Fibroblast of mammary gland (primary cell): Measurements from ENCODE around the gene FBXL19.
A peak's percentile ranks its signal among the peaks of the same experiment; 100 is the strongest.

ENCODE experiments used
- DNase-seq: peaks from one replicate; pipeline ENCODE4 v3.0.0-alpha.2; 2010; ENCODE audit warnings: low read depth
- H3K4me3 ChIP-seq: 2 replicates; pipeline ENCODE4 v1.5.1; 2011; ENCODE audit warnings: low read depth, mild to moderate bottlenecking, low read length, moderate library complexity; ENCODE audit not compliant: control insufficient read depth
- TF ChIP-seq, protein P1 (sequence below): conservative IDR thresholded peaks from 2 replicates; pipeline ENCODE4 v1.5.1; 2011; ENCODE audit warnings: low read depth, low read length, inconsistent platforms; ENCODE audit not compliant: control insufficient read depth, insufficient read depth

Gene FBXL19

DNA sequence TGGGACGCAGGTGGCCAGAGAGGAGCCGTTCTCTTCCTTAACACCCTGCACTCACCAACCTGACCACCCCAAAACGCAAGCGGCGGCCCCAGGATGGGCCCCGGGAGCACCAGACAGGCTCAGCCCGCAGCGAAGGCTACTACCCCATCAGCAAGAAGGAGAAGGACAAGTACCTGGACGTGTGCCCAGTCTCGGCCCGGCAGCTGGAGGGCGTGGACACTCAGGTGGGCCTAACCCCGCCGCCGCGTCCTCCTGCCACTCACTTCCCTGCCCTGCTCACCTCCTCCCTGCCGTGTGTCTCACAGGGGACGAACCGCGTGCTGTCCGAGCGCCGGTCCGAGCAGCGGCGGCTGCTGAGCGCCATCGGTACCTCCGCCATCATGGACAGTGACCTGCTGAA lies 57.1 kb downstream of the FBXL19 start:
- DNase-seq = no peak
- no peak overlapping the region for H3K4me3 ChIP-seq
- TF ChIP-seq, protein P1, sequence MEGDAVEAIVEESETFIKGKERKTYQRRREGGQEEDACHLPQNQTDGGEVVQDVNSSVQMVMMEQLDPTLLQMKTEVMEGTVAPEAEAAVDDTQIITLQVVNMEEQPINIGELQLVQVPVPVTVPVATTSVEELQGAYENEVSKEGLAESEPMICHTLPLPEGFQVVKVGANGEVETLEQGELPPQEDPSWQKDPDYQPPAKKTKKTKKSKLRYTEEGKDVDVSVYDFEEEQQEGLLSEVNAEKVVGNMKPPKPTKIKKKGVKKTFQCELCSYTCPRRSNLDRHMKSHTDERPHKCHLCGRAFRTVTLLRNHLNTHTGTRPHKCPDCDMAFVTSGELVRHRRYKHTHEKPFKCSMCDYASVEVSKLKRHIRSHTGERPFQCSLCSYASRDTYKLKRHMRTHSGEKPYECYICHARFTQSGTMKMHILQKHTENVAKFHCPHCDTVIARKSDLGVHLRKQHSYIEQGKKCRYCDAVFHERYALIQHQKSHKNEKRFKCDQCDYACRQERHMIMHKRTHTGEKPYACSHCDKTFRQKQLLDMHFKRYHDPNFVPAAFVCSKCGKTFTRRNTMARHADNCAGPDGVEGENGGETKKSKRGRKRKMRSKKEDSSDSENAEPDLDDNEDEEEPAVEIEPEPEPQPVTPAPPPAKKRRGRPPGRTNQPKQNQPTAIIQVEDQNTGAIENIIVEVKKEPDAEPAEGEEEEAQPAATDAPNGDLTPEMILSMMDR = no peak

DNA sequence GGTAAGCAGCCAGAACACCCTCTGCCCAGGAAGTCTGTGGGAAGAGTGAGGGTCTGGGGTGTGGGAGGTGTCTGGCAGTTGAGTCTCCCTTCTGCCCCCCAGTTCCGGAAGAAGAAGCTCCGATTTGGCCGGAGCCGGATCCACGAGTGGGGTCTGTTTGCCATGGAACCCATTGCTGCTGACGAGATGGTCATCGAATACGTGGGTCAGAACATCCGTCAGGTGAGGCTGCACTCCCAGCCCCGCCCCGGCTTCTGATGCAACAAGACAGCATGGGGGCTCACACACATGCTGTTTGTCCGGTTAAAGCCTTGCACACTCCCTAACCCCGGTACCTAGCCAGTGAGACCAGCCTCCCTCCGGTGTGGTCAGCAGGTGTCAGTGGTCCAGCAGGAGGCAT lies 57.6 kb downstream of the FBXL19 start:
- TF ChIP-seq, protein P1 = no peak
- no peak overlapping the region for H3K4me3 ChIP-seq
- no peak for DNase-seq

DNA sequence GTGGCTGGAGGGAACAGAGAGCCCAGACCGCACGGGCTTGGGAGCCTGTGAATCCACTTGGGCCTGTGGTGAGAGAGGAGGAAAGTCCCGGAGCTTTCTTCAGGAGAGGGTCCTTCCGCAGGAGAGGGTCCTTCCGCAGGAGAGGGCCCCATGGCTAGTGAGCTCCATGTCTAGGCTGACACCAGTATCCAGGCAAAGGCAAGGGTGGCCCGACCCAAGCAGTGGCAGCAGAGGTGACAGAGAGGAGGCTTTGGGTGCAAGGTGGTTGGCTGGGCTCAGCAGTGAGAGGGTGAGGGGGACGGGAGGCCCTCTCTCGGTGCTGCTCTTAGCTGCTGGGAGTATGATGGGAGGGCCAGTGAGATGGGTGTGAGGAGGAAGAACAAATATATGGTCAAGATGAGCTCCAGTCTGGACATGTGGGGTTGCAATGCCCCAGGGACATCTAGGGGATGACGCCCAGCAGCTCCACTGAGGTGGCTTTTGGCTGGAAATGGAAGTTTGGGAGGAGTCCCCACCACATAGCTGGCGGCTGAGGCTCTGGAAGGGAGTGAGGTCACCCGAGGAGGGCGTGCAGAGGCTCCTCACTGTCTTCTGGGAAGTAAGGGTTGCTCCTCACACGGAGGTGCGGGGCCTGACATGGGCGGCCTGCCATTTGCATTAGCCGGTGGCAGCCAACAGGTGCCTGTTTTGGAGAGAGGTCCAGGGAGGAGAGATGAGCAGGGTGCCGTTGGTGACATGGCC lies 59.3 kb downstream of the FBXL19 start:
- DNase-seq = peak; percentile 86
- H3K4me3 ChIP-seq = no peak overlapping the region
- TF ChIP-seq, protein P1 = no peak

DNA sequence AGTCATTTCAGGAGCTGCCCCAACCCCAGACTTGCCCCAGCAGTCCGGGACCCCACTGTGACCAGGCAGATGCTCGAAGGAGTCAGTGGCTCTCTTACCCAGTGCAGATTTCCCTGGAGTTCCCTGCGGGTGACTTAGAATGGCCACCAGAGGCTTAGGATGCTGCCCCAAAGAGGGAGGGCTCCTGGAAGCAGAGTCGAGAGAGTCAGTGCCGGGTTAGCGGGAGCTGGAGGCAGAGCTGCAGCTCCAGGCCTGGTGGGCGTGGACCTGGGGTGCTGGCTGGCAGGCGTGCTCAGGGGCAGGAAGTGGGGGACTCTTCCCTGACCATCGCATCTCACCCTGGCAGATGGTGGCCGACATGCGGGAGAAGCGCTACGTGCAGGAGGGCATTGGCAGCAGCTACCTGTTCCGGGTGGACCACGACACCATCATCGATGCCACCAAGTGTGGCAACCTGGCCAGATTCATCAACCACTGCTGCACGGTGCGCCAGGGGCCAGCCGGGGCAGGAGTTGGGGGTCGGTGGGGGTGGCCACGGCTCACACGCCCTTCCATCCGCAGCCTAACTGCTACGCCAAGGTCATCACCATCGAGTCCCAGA lies 60.0 kb downstream of the FBXL19 start:
- H3K4me3 ChIP-seq = no peak overlapping the region
- TF ChIP-seq, protein P1 = no peak
- no peak for DNase-seq

DNA sequence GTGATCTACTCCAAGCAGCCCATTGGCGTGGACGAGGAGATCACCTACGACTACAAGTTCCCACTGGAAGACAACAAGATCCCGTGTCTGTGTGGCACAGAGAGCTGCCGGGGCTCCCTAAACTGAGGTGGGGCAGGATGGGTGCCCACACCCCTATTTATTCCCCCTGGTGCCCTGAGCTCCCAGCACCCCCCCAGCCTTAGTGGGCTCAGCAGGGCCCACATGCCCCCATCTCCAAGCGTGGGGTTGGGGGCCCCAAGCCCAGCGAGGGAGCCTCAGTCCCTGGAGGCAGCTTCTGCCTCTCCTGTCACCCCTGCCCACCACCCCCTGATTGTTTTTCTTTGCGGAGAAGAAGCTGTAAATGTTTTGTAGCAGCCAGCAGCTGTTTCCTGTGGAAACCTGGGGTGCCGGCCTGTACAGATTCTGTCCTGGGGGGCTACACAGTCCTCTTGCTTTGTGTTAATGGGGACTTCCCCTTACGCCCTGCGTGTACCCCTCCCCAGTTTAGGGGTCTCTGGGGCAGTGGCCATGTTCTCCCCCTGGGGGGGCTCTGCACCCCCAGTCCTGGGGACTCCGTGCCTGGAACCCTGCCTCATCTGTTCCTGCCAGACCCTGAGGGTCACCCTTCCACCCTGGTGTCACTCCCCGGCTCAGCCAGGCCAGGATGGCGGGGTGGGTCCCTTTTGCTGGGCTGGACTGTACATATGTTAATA lies 60.7 kb downstream of the FBXL19 start:
- no peak for DNase-seq
- no peak overlapping the region for H3K4me3 ChIP-seq
- TF ChIP-seq, protein P1 = no peak

DNA sequence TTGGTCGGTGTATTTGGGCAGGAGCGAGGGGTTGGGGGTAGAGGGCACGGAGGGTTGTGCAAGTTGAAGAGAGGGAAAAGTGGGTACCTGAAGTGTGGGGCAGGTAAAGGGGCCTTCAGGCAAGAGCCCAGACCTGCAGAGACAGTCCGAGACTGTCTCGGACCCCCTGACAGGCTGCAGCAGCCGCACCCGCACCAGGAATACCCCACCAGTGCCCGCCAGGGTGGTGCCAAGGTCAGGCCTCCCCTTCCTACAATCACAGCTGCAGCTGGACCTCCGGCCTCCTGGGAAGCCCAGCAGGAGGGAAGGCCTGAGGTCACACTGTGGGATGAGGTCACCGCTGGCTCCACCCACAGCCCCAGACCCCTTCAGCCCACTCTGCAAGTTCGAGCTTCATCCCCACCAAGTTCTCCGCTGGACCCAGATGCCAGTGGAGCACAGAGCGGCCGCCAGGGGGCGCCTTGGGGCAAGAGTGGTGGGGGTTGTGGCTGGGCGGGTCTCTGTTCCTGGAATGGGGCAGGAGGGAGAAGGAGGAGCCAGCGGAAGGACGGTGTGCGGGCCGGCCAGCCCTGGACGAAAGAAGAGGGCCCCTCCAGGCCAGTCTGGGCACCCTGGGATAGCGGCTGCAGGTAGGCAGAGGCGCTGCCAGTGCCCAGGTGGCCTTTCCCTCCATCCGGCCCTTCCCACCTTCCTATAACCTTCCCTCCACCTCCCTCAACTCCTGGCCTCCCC lies 61.5 kb downstream of the FBXL19 start, which contains the start of gene HSD3B7:
Gene HSD3B7 (plus strand): TSS at position 539 of the 732 bp plus-strand sequence. CDS start 452 bp downstream, outside the sequence.
- peak; percentile 74 for DNase-seq
- H3K4me3 ChIP-seq = peak within 1 kb of the TSS; percentile 70
- TF ChIP-seq, protein P1 = peak; percentile 85
